Hepatic stellate cell (primary cell): Measurements from ENCODE around the gene ARHGAP40.

Source experiments
- DNase-seq: peaks from one replicate; pipeline ENCODE4 v3.0.0; 2011; ENCODE audit warnings: low spot score

ARHGAP40 gene

DNA sequence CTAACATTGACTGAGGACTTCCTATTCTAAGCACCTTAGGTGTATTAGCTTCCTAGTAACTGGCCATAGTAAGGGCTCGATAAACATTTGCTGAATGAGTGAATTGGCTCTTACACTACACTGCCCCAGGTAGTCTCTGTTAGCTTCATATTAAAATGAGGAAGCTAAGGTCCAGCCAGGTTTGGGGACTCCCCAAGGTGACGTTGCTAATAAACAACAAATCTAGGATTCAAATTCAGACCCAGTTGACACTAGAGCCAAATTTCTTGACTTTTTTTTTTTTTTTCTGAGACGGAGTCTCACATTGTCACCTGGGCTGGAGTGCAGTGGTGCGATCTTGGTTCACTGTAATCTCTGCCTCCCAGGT, 16.2 kb downstream of the ARHGAP40 start:
- no peak for DNase-seq

DNA sequence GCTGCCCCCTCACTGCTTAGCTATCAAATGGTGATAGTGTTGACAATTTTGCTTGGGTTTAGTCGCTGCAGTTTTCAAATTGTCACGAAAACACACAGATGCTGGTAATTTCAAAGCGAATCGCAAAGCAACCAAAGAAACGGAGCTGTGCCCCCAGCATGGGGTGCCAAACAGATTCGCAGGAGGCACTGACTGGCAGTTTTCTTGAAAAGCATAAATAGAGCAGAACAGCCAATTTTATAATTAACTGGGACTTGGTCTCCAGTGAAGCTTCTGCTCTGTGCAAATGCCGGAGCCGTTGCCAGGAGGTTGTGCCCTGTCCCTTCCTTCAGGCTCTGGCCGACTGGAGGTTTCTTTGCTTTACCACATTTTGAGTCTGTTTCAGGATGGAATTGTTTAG, 18.8 kb downstream of the ARHGAP40 start:
- no peak for DNase-seq

DNA sequence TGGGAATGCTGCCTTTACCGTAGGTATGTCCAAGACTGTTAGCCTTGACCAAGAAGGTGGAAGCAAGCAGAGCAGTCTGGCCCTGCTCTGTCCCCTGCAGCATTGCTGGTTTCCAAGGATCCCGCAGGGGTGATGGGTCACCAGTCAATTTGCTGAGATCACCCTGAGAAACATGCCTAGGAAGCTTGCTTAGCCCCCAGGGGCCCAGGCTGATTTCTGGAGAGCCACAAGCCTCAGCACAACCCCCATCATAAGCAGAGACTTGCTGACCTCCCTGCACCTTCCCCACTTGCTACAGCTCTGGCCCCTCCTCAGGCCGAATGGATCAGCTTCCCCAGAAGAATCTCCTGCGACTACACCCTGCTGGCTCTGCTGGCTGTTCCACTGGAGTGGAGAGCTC, 21.5 kb downstream of the ARHGAP40 start:
- DNase-seq, result peak; percentile 49

DNA sequence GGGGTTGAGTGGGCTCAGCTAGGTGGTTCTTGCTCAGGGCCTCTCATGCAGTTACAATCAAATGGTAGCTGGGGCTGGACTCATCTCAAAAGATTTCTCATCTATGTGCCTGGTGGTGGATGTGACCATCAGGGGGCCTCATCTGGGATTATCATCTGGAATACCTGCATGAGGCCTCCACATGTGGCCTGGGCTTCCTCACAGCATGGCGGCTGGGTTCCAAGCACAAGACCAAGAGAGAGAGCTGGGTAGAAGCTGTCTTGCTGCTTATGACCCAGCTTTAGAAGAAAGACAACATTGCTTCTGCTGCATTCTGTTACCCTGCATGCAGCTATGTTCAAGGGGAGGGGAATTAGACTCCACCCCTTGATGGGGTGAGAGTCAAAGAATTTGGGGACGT, 22.5 kb downstream of the ARHGAP40 start:
- DNase-seq, result no peak

DNA sequence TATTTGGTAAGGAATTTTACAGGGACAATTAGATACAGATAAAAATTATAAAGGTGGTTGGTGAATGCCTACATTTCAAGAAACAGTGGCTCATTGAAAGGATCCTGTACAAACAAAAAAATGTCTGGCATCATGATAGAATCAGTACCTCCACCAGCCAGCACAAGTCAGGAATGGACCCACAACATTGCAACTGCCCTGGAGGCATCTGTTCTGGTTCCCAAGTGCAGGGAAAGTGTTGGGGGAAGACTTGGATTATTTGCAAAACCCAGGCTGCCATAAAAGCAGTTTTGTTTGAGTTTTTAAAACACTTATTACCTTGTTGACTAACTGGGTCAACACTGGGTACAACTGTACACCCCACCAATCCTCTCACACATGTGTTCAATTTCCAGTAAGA, 24.3 kb downstream of the ARHGAP40 start:
- DNase-seq, result no peak

DNA sequence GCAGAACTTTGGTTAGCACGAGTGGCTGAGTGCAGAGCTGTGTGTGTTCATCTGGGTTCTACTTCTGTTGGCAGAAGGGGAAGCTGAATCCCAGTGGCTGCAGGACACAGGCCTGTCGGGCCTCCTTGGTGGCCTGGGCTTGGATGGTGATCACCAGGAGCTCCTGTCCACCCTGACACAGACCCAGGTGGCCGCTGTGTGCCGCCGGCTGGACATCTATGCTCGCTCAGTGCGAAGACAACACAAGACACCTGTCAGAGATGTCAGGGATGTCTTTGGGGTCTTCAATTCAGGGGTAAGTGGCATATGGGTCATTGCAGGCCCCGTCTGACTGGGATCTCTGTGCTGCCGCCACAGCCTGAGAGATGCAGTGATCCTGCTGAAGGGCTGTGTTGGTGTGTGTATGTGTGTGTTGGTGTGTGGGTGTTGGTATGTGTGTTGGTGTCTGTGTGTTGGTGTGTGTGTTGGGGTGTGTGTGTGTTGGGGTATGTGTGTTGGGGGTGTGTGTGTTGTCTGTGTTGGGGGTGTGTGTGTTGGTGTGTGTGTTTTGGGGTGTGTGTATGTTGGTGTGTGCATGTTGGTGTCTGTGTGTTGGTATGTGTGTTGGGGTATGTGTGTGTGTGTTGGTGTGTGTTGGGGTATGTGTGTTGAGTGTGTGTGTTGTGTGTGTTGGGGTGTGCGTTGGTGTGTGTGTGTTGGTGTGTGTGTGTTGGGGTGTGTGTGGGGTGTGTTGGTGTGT, 25.5 kb downstream of the ARHGAP40 start:
- DNase-seq, result no peak

DNA sequence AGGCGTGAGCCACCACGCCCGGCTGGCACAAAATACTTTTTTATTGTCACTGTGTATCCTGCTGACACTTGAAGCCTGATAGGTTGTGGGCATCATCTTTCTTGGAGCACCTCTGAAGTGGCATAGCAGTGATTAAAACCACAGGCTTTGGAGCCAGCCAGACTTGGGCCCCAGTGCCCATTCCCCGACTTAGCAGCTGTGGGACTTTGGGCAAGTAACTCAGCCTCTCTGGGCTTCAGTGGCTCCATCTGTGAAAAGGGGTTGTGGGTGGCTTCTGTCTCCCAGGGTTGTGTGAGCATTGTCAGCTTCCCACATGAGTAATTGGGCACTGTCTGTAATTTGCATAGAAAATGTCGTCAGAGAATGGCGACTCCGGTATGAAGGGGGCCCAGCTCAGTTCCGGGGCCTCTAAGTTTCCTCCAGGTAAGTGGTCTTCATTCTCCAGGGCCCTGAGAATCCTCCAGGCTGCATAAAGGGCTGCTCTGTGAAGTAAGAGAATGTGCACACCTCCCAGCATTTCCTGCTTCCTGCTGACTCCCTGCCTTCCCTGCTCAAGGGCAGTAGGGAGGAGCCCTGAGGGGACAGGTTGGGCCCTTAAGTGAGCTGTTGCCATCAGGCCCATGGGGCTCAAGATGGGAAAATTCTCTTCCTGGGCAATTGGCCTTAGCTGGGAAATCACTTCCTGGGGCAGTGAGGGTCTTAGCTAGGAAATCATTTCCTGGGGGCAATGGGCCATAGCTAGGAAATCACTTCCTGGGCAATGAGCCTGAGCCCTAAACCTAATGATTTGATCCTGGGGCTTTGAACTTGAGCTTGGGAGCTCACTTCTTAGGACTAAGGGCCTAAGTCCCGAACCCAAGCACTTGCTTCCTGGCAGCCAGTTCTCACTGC, 27.2 kb downstream of the ARHGAP40 start:
- DNase-seq, result no peak

DNA sequence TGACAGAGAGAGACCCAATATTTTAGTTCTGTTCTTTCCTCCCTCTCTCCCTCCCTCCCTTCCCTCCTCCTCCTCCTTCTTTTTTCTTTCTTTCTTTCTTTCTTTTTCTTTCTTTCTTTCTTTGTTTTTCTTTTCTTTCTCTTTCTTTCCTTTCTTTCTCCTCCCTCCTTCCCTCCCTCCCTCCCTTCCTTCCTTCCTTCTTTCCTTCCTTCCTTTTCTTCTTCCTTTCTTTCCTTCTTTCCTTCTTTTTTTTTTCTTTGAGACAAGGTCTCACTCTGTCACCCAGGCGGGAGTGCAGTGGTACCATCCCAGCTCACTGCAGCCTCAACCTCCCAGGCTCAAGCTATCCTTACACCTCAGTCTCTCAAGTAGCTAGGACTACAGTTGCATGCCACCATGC, 28.4 kb downstream of the ARHGAP40 start:
- DNase-seq, result no peak

DNA sequence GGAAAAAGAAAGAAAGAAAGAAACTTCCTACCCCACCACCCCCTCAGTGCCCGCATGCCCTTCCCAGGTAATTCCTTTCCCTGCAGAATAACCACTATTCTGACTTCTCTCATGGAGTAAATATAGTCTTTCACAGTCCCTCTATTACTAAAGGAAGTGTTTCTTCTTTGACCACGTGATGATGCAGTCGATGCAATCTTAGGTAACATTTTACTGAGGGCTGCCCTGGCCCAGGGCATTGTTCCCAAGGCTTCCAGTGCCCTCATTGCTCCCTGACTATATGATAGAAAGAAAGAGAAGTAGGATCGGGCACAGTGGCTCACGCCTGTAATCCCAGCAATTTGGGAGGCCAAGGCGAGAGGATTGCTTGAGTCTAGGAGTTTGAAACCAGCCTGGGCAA, 29.1 kb downstream of the ARHGAP40 start:
- DNase-seq, result no peak

DNA sequence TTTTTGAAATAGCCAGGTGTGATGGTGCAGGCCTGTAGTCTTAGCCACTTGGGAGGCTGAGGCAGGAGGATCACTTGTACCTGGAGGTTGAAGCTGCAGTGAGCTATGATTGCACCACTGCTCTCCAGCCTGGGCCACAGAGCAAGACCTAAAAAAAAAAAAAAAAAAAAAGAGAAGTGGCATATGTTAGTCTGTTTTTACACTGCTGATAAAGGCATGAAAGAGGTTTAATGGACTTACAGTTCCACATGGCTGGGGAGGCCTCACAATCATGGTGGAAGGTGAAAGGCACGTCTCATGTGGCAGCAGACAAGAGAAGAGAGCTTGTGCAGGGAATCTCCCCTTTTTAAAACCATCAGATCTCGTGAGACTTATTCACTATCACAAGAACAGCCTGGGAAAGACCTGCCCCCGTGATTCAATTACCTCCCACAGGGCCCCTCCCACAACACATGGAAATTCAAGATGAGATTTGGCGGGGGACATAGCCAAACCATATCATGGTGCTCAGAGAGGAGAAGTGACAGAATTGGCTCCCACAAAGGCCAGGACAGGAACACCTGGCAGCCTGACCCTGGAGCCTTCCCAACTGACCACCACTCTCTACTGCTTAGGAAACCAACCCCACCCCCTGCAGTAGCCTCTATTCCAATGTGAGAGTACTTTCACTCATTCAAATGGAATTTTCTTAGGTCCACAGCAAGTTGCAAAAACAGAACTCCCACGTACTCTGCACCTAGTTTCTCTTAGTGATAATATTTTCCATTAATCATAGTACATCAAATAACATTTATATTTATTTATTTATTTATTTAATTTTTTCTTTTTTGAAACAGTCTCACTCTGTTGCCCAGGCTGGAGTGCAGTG, 29.8 kb downstream of the ARHGAP40 start:
- no peak for DNase-seq

DNA sequence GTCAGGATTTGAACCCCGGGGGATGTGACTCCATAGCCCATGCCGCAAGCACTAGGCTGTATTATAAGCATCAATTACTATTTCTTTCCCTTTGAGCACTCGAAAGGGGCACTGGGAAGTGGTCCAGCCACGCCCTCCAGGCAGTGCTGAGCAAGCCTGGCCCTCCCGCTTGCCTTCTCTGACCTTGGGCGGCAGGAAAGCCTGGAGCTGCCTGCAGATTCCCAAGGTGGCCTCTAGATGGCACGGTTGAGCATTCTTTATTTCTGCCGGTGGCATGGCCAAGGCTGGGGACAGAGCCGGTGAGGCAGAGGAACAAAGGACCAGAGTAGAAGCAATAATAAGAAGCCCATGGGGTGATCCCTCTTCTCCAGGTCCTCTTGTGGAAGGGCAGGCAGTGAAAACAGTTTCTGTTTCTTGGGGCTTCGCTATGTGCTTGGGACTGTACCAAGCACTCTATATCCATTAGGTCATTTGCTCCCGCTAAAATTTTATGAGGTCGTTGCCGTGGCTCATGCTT, 32.0 kb downstream of the ARHGAP40 start:
- peak; percentile 76 for DNase-seq

DNA sequence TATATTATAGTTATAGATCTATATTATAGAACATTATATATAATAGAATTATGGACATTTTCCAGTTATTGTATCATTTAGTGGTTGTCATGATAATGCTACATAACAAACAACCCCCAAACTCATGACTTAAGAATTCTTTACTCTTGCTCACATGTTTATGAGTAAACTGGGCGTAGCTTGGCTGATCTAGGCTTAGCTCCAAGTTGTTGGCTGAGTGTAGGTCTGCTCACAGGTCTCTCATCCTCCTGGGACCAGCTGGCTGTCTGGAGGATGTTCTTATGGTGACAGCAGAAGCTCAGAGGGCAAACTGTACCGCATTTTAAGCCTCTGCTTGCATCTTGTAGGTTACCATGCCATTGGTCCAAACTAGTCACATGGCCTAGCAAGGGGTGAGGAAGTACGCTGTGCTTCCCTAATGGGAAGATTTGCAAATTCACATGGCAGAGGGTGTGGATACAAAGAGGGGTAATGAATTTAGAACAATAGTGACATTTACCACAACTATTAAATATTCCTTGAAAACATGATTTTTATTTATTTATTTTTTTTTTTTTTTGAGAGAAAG, 34.2 kb downstream of the ARHGAP40 start:
- peak; percentile 31 for DNase-seq

DNA sequence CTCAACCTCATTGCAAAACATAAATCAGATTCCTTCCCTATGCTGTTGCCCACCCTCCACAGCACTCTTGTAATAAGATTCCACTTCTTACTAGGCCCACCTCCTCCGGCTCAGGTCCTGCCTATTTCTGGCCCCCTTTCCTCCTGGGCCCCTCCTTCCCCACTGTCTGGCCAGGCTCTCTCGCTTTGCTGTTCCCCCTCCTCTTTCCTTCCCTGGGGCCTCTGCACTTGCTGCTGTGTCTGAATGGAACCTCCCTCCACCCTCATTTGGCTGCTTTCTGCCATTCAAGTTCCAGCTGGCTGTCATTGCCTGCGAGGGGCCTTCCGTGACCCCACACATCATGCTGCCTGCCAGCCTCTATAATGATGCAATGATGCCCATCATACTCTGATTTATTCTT, 38.9 kb downstream of the ARHGAP40 start:
- DNase-seq, result no peak

DNA sequence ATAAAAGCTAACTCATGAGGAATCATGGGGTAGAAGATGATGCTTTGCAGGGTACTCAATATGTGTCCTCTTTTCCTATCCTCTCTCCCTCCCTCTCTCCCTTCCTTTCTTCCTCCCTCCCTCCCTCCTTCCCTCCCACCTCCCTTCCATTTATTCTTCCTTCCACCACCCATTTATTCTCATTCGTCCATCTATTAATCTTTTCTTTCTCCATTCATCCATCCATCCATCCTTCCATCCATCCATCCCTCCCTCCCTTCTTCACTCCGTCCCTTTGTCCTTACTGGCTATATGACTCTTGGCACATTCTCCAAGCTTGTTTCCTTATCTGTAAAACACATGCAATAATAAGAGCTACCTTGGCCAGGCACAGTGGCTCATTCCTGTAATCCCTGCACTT, 40.9 kb downstream of the ARHGAP40 start:
- DNase-seq, result no peak

DNA sequence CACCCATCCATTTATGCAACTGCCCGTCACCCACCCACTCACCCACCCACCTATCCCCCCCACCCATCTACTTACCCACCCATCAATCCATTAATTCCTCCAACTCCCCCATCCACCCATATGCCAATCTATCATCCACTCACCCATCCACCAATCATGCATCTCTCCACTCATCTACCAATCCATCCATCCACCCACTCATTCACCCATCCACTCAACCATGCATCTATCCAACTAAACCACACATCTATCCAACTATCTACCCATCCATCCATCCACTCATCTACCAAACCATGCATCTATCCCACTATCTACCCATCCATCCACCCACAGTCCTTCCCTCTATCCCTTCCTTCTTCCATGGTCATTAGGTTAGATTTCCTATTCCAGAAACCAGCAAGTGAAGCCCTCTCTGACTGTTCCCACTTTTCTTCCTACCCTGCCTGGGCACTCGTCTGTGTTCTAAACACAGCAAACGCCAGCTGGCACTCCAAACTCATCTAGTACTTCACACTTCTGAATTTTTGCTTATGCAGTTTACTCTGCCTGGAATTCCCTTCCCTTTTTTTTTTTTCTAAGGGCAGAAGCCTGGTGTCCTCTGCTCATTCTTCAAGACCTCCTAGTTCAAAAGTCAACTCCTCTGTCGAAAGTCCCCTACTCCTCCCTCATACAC, 43.1 kb downstream of the ARHGAP40 start:
- no peak for DNase-seq

DNA sequence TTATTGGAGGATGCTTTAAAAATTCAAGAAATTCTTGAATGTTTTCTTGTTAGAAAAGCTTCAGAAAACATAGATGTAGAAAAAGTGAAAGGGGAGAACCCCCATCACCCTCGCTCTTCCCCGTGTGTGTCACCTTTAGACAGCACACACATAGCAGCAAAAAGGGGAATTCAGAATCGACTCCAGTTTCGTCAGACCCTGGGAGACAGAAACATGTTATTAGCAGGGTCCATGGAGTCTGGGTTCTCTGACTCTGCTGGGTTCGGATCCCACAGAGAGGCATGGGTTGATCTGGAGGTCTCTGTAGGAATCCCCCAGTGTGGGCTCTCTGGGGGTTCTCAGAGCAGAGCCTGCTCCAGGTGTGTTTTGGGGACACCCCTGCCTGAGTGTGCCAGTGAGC, 43.7 kb downstream of the ARHGAP40 start:
- no peak for DNase-seq

DNA sequence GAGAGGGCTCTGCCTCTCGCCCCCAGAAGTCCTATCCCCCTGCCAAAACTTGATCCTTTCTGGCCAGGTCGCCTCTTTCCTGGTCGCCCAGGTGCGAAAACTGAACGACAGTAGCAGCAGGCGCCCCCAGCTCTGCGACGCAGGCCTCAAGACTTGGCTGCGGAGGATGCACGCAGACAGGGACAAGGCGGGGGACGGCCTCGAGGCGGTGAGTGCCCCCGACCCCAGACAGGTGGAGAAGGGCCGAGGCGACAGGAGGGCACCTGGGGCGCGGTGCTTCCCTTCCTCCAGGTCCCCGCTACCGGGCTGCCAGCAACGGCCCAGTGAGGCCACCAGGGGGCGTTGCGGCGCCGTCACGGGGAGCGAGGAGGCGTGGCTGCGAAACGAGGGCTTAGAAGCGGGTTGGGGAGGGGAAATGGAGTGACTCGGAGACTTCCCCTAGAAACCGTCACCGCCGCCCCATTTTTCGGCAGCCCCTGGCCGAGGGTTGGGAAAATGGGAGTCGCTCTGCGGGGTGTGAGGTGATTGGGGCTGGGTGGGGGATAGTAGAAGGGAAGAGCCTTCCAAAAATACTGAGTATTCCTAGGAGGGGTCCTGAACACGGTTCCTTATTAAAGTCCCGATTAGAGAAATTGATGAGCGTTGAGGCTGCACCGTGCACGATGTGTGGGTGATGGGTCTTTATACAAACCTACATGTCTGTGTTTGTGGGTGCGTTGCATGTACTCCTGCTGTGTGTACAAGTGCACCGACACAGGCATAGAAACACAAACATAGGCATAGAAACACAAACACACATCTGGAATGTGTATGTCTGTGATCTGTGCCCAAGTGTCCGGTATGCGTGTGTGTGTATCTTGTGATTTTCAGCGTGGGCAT, 44.6 kb downstream of the ARHGAP40 start:
- DNase-seq, result peak; percentile 88

DNA sequence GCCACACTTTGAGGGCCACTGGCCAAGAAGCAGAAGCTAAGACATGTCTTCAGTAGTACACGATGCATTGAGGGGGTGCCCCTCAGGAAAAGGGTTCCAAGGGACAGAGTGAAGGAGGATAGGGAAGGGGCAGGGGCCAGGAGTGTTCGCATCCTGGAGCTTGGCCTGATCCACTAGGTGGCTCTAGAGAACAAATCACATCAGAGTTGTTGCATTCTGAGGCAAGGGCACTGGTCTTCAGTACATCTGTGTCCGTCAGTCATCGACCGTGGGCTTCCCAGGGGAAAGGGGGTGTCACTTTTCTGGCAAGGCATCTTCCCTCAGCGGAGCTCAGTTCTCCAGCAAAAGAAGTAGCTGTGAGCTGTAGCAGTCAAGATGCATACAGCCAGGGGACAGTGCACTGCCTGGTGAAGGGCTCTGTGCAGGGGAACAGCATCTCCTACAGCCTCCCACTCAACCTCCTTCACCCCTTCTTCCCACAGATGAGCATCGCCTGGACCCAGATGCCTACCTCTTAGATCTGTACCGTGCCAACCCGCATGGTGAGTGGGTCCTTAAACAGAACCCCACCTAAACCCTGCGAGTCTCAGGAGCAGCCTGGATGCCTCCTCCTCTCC, 47.8 kb downstream of the ARHGAP40 start:
- DNase-seq, result peak; percentile 49

DNA sequence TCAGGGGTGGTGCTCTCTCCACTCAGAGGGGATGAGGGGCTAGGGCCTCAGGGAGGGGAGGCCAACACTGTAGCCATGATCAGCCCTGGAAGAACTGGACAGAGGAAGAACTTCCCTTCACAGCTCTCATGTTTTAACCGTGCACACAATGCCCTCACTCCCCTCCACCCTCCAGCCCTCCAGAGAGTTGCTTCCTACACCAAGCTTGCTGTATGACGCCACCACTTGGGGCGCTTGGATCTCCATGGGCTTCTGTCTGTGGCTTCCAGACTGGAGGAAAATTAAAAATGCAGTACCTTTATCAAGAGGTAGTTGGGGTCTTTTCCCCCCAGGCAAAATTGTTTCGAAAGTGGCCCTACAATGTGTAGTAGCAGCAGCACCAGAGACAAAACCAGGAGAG, 48.4 kb downstream of the ARHGAP40 start:
- DNase-seq, result no peak

DNA sequence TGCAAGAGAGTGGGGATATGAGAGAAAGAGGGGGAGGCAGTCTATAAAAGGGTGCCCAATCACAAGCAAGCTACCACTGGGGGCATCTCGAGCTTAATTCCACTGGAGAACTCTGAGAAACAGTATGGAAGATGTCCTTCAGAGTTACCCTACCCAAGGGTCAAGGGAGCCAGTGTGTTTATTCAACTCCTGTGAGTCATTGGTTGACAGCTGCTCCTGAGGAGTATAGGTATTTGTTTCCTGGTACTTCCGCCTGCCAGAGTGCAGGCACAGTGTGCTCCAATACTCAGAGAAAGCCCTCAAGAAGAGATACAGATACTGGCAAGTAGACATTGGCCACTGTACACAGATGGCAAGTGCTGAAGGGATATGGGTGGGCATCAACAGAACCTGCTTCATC, 49.5 kb downstream of the ARHGAP40 start:
- DNase-seq, result no peak
